Endothelial cell (in vitro differentiated cells): ENCODE results near the gene GAMT. TPM values are rescaled to one million over a fixed set of nuclear protein-coding genes. Genes with fewer than 3 reads are reported as not detected.
A peak's percentile ranks its signal among the peaks of the same experiment; 100 is the strongest.

Source experiments
- DNase-seq: peaks from one replicate; pipeline ENCODE4 v3.0.0; 2021; ENCODE audit warnings: low spot score
- H3K27ac Mint-ChIP-seq: one replicate; pipeline ENCODE4 v1.8.0; 2021; ENCODE audit warnings: mixed read lengths, inconsistent platforms; ENCODE audit not compliant: unreplicated experiment
- H3K27me3 Mint-ChIP-seq: one replicate; pipeline ENCODE4 v1.8.0; 2021; ENCODE audit warnings: mild to moderate bottlenecking, moderate library complexity, mixed read lengths, inconsistent platforms; ENCODE audit not compliant: unreplicated experiment
- H3K36me3 Mint-ChIP-seq: one replicate; pipeline ENCODE4 v1.8.0; 2021; ENCODE audit warnings: mild to moderate bottlenecking, low read depth, mixed read lengths, inconsistent platforms; ENCODE audit not compliant: unreplicated experiment
- H3K4me1 Mint-ChIP-seq: one replicate; pipeline ENCODE4 v1.8.0; 2021; ENCODE audit warnings: mild to moderate bottlenecking, mixed read lengths, inconsistent platforms; ENCODE audit not compliant: unreplicated experiment
- H3K4me3 Mint-ChIP-seq: one replicate; pipeline ENCODE4 v1.8.0; 2021; ENCODE audit warnings: mild to moderate bottlenecking, mixed read lengths, inconsistent platforms; ENCODE audit not compliant: unreplicated experiment
- H3K9me3 Mint-ChIP-seq: one replicate; pipeline ENCODE4 v1.8.0; 2021; ENCODE audit warnings: mixed read lengths, inconsistent platforms; ENCODE audit not compliant: unreplicated experiment
- CTCF ChIP-seq: fragments of 200-600 bp; sonication (generic); IDR thresholded peaks from one replicate; pipeline ENCODE4 v1.5.0; 2021; ENCODE audit warnings: antibody characterized with exemption; ENCODE audit not compliant: unreplicated experiment
- total RNA-seq: library from RNA; stranded (reverse); fragmentation: NEBNext Ultra II Directional; extraction: Animal tissue kit (Norgen Biotek cat#: 25700); gene quantifications from one replicate; pipeline ENCODE4 v1.2.1, GENCODE V29; 2021; ENCODE audit not compliant: unreplicated experiment

Gene GAMT
- total RNA-seq, 1 donor from 2014 or later, result 18.1 TPM

GRCh38 chr19:1424192-1424955, 23.0 kb upstream of the GAMT start:
- Mint-ChIP-seq H3K27ac (no peak overlapping the region), H3K4me1 (no peaks in the 10 kb centered on the region), H3K36me3 (peaks cover 30% of the 10 kb centered on the region), H3K27me3 (peaks cover 8% of the 10 kb centered on the region), H3K4me3 (no peak overlapping the region), H3K9me3 (no peaks in the 10 kb centered on the region)
- DNase-seq, result no peak
- no peak for TF ChIP-seq CTCF

GRCh38 chr19:1423436-1424191, 22.3 kb upstream of the GAMT start:
- peak overlapping the region; percentile 8 for H3K4me3 Mint-ChIP-seq
- H3K4me1 Mint-ChIP-seq, result no peaks in the 10 kb centered on the region
- no peak for TF ChIP-seq CTCF
- no peak for DNase-seq
- H3K27me3 Mint-ChIP-seq, result peaks cover 8% of the 10 kb centered on the region
- H3K27ac Mint-ChIP-seq, result no peak overlapping the region
- peaks cover 32% of the 10 kb centered on the region for H3K36me3 Mint-ChIP-seq
- H3K9me3 Mint-ChIP-seq, result no peaks in the 10 kb centered on the region

- Mint-ChIP-seq H3K9me3 (no peaks in the 10 kb centered on the region), H3K27ac (no peak overlapping the region), H3K36me3 (peaks cover 36% of the 10 kb centered on the region), H3K27me3 (peaks cover 8% of the 10 kb centered on the region), H3K4me3 (peak overlapping the region; percentile 8), H3K4me1 (no peaks in the 10 kb centered on the region)
- DNase-seq, result no peak
- TF ChIP-seq CTCF, result no peak
These were observed 21.6 kb upstream of the GAMT start for GRCh38 chr19:1422943-1423342.

- no peak for DNase-seq
- peak overlapping the region; percentile 74 for H3K4me3 Mint-ChIP-seq
- H3K36me3 Mint-ChIP-seq, result peaks cover 39% of the 10 kb centered on the region
These were observed 21.0 kb upstream of the GAMT start for GRCh38 chr19:1422360-1422759.

More at GRCh38 chr19:1422360-1422759, 21.0 kb upstream of the GAMT start:
- Mint-ChIP-seq H3K4me1 (peaks cover 3% of the 10 kb centered on the region), H3K27me3 (peaks cover 12% of the 10 kb centered on the region), H3K9me3 (no peaks in the 10 kb centered on the region), H3K27ac (peak overlapping the region; percentile 57)
- TF ChIP-seq CTCF, result no peak
